GM12878 (cell line): Measurements from ENCODE around the gene KLHL7. TPM values are rescaled to one million over a fixed set of nuclear protein-coding genes. Genes with fewer than 3 reads are reported as not detected.

Source experiments
- ATAC-seq: fragments of 200-7000 bp; cut with Tn5 transposase; 3 replicates; pipeline ENCODE4 v1.9.1; 2020; ENCODE audit warnings: mild to moderate bottlenecking, moderate library complexity
- BruUV-seq: library from RNA; stranded (reverse); fragments of 400-500 nt; replicated peaks from 2 replicates; lab custom pipeline; 2021; lab: Mats Ljungman, UMichigan
- CTCF ChIA-PET: fragments of 300-600 bp; sonication (Branson Sonifier 250); formaldehyde crosslinking; extraction: SDS; loops from one replicate; lab custom pipeline; 2021; ENCODE audit warnings: inconsistent platforms; lab: Yijun Ruan, JAX
- POLR2A ChIA-PET: fragments of 350-600 bp; formaldehyde crosslinking; extraction: SDS; loops from one replicate; lab custom pipeline; 2021; ENCODE audit warnings: inconsistent platforms; lab: Charles Lee
- RAD21 ChIA-PET: fragments of 300-600 bp; sonication (Branson Sonifier 250); formaldehyde crosslinking; loops from one replicate; lab custom pipeline; 2023; ENCODE audit warnings: antibody characterized with exemption; ENCODE audit not compliant: unreplicated experiment; lab: Charles Lee
- SMC1A ChIA-PET: fragments of 300-600 bp; sonication (Branson Sonifier 250); formaldehyde crosslinking; loops from one replicate; lab custom pipeline; 2023; ENCODE audit not compliant: unreplicated experiment, uncharacterized antibody; lab: Charles Lee
- DNase-seq: peaks from one replicate; pipeline ENCODE4 v3.0.0-alpha.2; 2011; ENCODE audit warnings: low read depth, low spot score
- FAIRE-seq: peaks from 3 replicates; lab custom pipeline; 2011; peaks lifted over from hg19 to GRCh38; lab: Jason Lieb, UNC
- H2AFZ ChIP-seq: 2 replicates; pipeline ENCODE4 v1.6.0; 2011; ENCODE audit warnings: low read depth, low read length, control low read depth; ENCODE audit not compliant: control insufficient read depth
- H3K27ac ChIP-seq: 2 replicates; pipeline ENCODE4 v1.5.1; 2011; ENCODE audit warnings: control low read depth; ENCODE audit not compliant: control insufficient read depth, insufficient read depth
- H3K27me3 ChIP-seq, 2 experiments: replicated peaks in 1 of 2; 2 replicates each; pipeline versions ENCODE4 v1.6.0 to v1.6.1; 2011; ENCODE audit warnings: low read length in 1 of 2; ENCODE audit not compliant: control insufficient read depth in 2 of 2, insufficient read depth in 2 of 2
- H3K36me3 ChIP-seq, 2 experiments: 2 replicates each; pipeline ENCODE4 v1.5.1; 2011; ENCODE audit warnings: low read length in 1 of 2; ENCODE audit not compliant: control insufficient read depth in 2 of 2, insufficient read depth in 2 of 2
- H3K4me1 ChIP-seq: 2 replicates; pipeline ENCODE4 v1.6.1; 2011; ENCODE audit warnings: mild to moderate bottlenecking, low read length, moderate library complexity, mixed read lengths; ENCODE audit not compliant: control insufficient read depth, insufficient read depth
- H3K4me2 ChIP-seq: 2 replicates; pipeline ENCODE4 v1.6.0; 2011; ENCODE audit warnings: control low read depth; ENCODE audit not compliant: control insufficient read depth, insufficient read depth
- H3K4me3 ChIP-seq: fragments of 200-600 bp; sonication (generic); 2 replicates; pipeline ENCODE4 v1.5.1; 2016
- H3K79me2 ChIP-seq: 2 replicates; pipeline ENCODE4 v1.6.0; 2011; ENCODE audit warnings: low read length; ENCODE audit not compliant: control insufficient read depth, insufficient read depth
- H3K9ac ChIP-seq: 2 replicates; pipeline ENCODE4 v1.8.0; 2011; ENCODE audit warnings: low read length, control low read depth, mixed read lengths; ENCODE audit not compliant: control insufficient read depth, insufficient read depth
- H3K9me3 ChIP-seq: replicated peaks from 3 replicates; pipeline ENCODE4 v1.5.1; 2011; ENCODE audit warnings: mild to moderate bottlenecking, low read length; ENCODE audit not compliant: control insufficient read depth, insufficient read depth
- H4K20me1 ChIP-seq: 2 replicates; pipeline ENCODE4 v1.6.0; 2011; ENCODE audit not compliant: control insufficient read depth, insufficient read depth
- FOS ChIP-seq: IDR thresholded peaks from 3 replicates; pipeline ENCODE4 v1.6.1; 2011; ENCODE audit warnings: borderline replicate concordance; ENCODE audit not compliant: insufficient read length; ENCODE audit errors: extremely low read depth
- IKZF1 ChIP-seq: fragments of 450-650 bp; conservative IDR thresholded peaks from 2 replicates; pipeline ENCODE4 v1.6.1; 2017; ENCODE audit warnings: antibody characterized with exemption, mild to moderate bottlenecking
- IKZF2 ChIP-seq, 2 experiments: fragments of 450-650 bp; IDR thresholded peaks; 2 replicates each; pipeline ENCODE4 v1.6.1; 2017; ENCODE audit warnings: mild to moderate bottlenecking in 2 of 2, moderate library complexity in 2 of 2
- RAD21 ChIP-seq: IDR thresholded peaks from 2 replicates; pipeline ENCODE4 v1.6.1; 2011; ENCODE audit warnings: mild to moderate bottlenecking, low read depth, low read length, moderate library complexity; ENCODE audit not compliant: insufficient read depth
- SMC3 ChIP-seq: IDR thresholded peaks from 2 replicates; pipeline ENCODE4 v1.6.1; 2011; ENCODE audit warnings: low read length, improper control_type of control experiment, borderline replicate concordance
- WGBS: methylation state at CpG from one replicate; pipeline ENCODE4 v1.1.6; 2016; ENCODE audit warnings: low lambda C conversion rate; ENCODE audit not compliant: insufficient replicate concordance, insufficient coverage; ENCODE audit errors: missing lambda C conversion rate; 5-methylcytosine and 5-hydroxymethylcytosine counted together
- in situ Hi-C: fragments of 300-500 bp; cut with MboI; formaldehyde crosslinking; loops from 9 replicates; pipeline ENCODE4 v1.14.3; 2018; ENCODE audit warnings: mixed read lengths
- intact Hi-C: fragments of 100-400 bp; cut with micrococcal nuclease; formaldehyde crosslinking; loops from one replicate; pipeline ENCODE4 v1.14.2; 2022; ENCODE audit not compliant: unreplicated experiment
- polyA plus RNA-seq, 11 experiments: library from polyadenylated mRNA; depleted of rRNA in 4 of 11; unstranded in 6 of 11; stranded (reverse) in 5 of 11; fragments of >200 nt; fragmentation: Nextera tagmentation in 4 of 11; fragmentation: Illumina TruSeq in 1 of 11; extraction: Ambion mirVana in 4 of 11; extraction: Trizol in 1 of 11; gene quantifications; 1 replicate in 1 of 11; 2 replicates in 10 of 11; pipeline versions ENCODE4 v1.2.1 to v1.2.3, GENCODE V29; 2011 to 2016; ENCODE audit warnings: inconsistent platforms in 2 of 11, missing spikeins in 2 of 11, low read depth in 1 of 11
- total RNA-seq, 4 experiments: library from RNA; depleted of rRNA in 3 of 4; stranded (reverse); fragments of >200 nt in 3 of 4; fragmentation: Illumina TruSeq in 1 of 4; extraction: Trizol in 1 of 4; gene quantifications; 2 replicates each; pipeline versions ENCODE4 v1.2.1 to v1.2.3, GENCODE V29; 2013 to 2021
- TF ChIP-seq, protein P1 (sequence below): IDR thresholded peaks from 2 replicates; pipeline ENCODE4 v1.6.1; 2011; ENCODE audit warnings: low read depth, low read length, improper control_type of control experiment, borderline replicate concordance
- TF ChIP-seq, protein P2 (sequence below), 3 experiments: IDR thresholded peaks in 2 of 3; conservative IDR thresholded peaks in 1 of 3; 2 replicates each; pipeline ENCODE4 v1.5.1; 2011; ENCODE audit warnings: low read depth in 3 of 3, low read length in 3 of 3, mild to moderate bottlenecking in 3 of 3, control low read depth in 2 of 3, moderate library complexity in 2 of 3, inconsistent platforms in 1 of 3, mixed read lengths in 1 of 3; ENCODE audit not compliant: control insufficient read depth in 2 of 3, insufficient read depth in 1 of 3; ENCODE audit errors: extremely low read depth in 1 of 3
- TF ChIP-seq, protein P3 (sequence below): fragments of 450-650 bp; IDR thresholded peaks from 2 replicates; pipeline ENCODE4 v1.6.1; 2017; ENCODE audit warnings: low read depth, mild to moderate bottlenecking, moderate library complexity
- TF ChIP-seq, protein P4 (sequence below): fragments of 450-650 bp; IDR thresholded peaks from 2 replicates; pipeline ENCODE4 v1.6.1; 2017; ENCODE audit warnings: mild to moderate bottlenecking, low read depth, inconsistent platforms; ENCODE audit not compliant: poor library complexity, severe bottlenecking

Gene KLHL7
- total and polyA plus RNA-seq, 10 of the 15 experiments (the other 5 are each of a cell fraction or from before 2014, with no cell fraction given): 6.4 to 38.7 (median 20.9) TPM

DNA sequence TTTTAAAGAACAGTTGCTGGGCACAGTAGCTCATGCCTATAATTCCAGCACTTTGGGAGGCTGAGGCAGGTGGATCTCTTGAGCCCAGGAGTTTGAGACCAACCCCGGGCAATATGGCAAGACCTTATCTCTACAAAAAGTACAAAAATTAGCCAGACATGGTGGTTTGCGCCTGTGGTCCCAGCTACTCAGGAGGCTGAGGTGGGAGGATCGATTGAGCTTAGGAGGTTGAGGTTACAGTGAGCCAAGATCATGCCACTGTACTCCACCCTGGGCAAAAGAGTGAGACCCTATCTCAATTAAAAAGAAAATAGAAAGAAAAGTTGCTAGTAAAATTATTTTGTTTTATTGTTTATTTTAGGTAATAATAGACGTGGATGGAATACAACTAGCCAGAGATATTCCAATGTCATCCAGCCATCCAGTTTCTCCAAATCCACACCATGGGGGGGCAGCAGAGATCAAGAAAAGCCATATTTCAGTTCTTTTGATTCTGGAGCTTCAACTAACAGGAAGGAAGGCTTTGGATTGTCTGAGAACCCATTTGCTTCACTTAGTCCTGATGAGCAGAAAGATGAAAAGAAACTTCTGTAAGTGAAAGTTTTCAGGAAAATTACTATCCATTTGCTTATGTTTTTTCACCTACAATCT is 79.2 kb downstream of the KLHL7 start:
- Histone ChIP-seq H3K27me3 (no peaks in the 10 kb centered on the region), H4K20me1 (no peaks in the 10 kb centered on the region), H3K4me2 (peak overlapping the region; percentile 60)
- in situ Hi-C loops: no loop called here
- WGBS: 95% methylated on average over 4 of the region's 4 CpGs
- DNase-seq (peak; percentile 17), FAIRE-seq (no peak)
- RAD21 ChIA-PET: interaction anchor here (0.6 to 3.5 kb wide), 15 partner anchors 57 to 624 kb away, joined by 3 to 53 read pairs (median 5); no protein-coding TSS in a partner anchor
- TF ChIP-seq, protein P1, sequence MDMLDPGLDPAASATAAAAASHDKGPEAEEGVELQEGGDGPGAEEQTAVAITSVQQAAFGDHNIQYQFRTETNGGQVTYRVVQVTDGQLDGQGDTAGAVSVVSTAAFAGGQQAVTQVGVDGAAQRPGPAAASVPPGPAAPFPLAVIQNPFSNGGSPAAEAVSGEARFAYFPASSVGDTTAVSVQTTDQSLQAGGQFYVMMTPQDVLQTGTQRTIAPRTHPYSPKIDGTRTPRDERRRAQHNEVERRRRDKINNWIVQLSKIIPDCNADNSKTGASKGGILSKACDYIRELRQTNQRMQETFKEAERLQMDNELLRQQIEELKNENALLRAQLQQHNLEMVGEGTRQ: no peak
- TF ChIP-seq RAD21 (peak; percentile 57), SMC3 (peak; percentile 23; the same call in 1 of the 2 replicates), IKZF2 (IDR thresholded peaks at IDR 0.05) (peak; percentile 30 to 36; a peak in 2 of 4 replicates), FOS (no peak), IKZF1 (peak; percentile 43; the same call in 1 of the 2 replicates)
- TF ChIP-seq, protein P2, sequence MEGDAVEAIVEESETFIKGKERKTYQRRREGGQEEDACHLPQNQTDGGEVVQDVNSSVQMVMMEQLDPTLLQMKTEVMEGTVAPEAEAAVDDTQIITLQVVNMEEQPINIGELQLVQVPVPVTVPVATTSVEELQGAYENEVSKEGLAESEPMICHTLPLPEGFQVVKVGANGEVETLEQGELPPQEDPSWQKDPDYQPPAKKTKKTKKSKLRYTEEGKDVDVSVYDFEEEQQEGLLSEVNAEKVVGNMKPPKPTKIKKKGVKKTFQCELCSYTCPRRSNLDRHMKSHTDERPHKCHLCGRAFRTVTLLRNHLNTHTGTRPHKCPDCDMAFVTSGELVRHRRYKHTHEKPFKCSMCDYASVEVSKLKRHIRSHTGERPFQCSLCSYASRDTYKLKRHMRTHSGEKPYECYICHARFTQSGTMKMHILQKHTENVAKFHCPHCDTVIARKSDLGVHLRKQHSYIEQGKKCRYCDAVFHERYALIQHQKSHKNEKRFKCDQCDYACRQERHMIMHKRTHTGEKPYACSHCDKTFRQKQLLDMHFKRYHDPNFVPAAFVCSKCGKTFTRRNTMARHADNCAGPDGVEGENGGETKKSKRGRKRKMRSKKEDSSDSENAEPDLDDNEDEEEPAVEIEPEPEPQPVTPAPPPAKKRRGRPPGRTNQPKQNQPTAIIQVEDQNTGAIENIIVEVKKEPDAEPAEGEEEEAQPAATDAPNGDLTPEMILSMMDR (IDR thresholded peaks at IDR 0.05 in 2 of 3, conservative IDR thresholded peaks at IDR 0.05 in 1 of 3; ENCODE audit: control insufficient read depth in 2 of 3, extremely low read depth in 1 of 3, insufficient read depth in 1 of 3, low read depth in 3 of 3, low read length in 3 of 3): peak; percentile 35 to 74 (median 55); a peak in 4 of 6 replicates
- TF ChIP-seq, protein P3, sequence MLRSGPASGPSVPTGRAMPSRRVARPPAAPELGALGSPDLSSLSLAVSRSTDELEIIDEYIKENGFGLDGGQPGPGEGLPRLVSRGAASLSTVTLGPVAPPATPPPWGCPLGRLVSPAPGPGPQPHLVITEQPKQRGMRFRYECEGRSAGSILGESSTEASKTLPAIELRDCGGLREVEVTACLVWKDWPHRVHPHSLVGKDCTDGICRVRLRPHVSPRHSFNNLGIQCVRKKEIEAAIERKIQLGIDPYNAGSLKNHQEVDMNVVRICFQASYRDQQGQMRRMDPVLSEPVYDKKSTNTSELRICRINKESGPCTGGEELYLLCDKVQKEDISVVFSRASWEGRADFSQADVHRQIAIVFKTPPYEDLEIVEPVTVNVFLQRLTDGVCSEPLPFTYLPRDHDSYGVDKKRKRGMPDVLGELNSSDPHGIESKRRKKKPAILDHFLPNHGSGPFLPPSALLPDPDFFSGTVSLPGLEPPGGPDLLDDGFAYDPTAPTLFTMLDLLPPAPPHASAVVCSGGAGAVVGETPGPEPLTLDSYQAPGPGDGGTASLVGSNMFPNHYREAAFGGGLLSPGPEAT: peak; percentile 31; the same call in 1 of the 2 replicates
- TF ChIP-seq, protein P4, sequence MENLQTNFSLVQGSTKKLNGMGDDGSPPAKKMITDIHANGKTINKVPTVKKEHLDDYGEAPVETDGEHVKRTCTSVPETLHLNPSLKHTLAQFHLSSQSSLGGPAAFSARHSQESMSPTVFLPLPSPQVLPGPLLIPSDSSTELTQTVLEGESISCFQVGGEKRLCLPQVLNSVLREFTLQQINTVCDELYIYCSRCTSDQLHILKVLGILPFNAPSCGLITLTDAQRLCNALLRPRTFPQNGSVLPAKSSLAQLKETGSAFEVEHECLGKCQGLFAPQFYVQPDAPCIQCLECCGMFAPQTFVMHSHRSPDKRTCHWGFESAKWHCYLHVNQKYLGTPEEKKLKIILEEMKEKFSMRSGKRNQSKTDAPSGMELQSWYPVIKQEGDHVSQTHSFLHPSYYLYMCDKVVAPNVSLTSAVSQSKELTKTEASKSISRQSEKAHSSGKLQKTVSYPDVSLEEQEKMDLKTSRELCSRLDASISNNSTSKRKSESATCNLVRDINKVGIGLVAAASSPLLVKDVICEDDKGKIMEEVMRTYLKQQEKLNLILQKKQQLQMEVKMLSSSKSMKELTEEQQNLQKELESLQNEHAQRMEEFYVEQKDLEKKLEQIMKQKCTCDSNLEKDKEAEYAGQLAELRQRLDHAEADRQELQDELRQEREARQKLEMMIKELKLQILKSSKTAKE: peak; percentile 19
- TF ChIP-seq, all 136 proteins: peak for 7
- 0 out of 2 replicates have a peak, but pooled peaks cover 3% of the 10 kb centered on the region for H3K4me1 ChIP-seq
- H3K9ac ChIP-seq: no peak overlapping the region; the same call in 1 of the 2 replicates
- no peak overlapping the region for H2AFZ ChIP-seq
- no peaks in the 10 kb centered on the region for H3K9me3 ChIP-seq
- H3K36me3 ChIP-seq: peaks cover 0 to 14% of the 10 kb centered on the region in 2 experiments; a peak in 2 of 4 replicates
- H3K79me2 ChIP-seq: peaks cover 62% of the 10 kb centered on the region
- no peak overlapping the region for H3K27ac ChIP-seq
- POLR2A ChIA-PET: interaction anchor here (0.8 to 1.2 kb wide), 2 partner anchors 9 to 80 kb away, joined by 3 read pairs; no protein-coding TSS in a partner anchor
- no TSS peak for BruUV-seq
- H3K4me3 ChIP-seq: peak overlapping the region; percentile 59
- no peak for ATAC-seq
- CTCF ChIA-PET: interaction anchor here (0.6 to 5.9 kb wide), 33 partner anchors 9 to 410 kb away, joined by 3 to 77 read pairs (median 4); no protein-coding TSS in a partner anchor
- intact Hi-C loops: loop anchor here (1.0 to 10.0 kb wide), 8 partner anchors 88 to 360 kb away; partner anchors contain the start of genes IGF2BP3, TOMM7 and TRA2A
- SMC1A ChIA-PET: interaction anchor here (0.7 to 3.5 kb wide), 20 partner anchors 10 to 362 kb away, joined by 3 to 32 read pairs (median 4); partner anchors contain the start of gene KLHL7
